HG03064 (cell line): ENCODE measurements around the gene WNK2.

Experiments
- ATAC-seq: cut with Tn5 transposase; IDR thresholded peaks from one replicate; pipeline ENCODE4 v1.9.1; 2021; ENCODE audit warnings: low read depth; ENCODE audit not compliant: unreplicated experiment

WNK2 gene

DNA sequence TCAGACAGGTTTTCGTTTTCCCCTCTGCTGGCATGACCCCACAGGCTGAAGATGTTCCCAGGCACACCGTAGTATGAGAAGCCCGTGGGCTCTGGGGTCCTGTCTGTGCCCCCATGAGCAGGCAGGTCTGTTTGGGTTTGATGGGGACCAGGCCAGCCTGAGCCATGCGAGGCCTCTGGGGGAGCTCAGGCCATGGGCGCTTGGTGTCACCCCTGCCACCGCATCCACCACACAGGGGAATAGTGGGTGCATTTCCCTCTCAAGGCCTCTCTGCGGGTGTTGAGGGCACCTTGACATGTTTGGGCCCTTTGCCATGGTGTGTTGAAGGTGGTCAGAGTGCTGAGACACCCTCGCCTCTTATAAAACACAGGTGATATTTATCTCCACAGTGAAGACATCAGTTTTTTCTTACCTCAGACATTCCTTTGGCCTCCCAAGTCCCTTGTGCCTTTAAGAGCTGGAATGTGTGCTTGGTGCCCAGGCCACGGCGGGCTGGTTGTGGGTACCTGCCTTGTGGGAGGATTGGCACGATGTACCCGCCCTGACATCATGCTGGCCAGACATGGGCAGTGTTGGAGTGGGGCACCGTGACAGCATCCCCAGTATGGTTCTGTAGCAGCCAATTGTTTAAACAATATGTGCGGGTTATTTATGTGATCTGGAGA is 68.3 kb downstream of the WNK2 start:
- ATAC-seq, result no peak

DNA sequence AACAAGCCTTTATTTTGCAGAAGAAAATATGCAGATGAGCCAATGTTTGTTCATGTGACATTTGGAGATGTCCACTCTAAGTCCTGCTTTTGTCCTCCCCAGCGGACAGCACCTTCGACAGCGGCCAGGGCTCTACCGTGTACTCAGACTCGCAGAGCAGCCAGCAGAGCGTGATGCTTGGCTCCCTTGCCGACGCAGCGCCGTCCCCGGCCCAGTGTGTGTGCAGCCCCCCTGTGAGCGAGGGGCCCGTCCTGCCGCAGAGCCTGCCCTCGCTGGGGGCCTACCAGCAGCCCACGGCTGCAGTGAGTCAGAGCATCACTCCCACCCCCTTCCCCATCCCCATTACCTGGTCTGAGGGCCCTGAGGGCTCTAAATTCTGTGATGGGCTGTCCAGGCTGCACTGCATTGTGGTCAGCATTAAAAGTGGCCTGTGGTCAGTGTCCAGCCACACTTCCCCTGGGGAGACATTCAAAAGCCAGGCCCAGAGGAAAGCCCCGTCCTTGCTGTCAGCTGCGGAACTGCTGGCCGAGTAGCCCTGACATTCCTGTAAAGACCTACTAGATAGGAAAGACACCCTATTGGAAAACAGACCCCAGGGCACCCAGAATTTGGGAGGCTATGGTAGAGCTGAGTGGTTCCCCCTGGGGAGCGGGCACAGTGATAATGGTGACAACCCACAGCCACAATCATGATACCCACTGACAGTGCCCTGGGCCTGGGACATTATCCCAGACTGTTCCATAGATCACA is 69.0 kb downstream of the WNK2 start:
- ATAC-seq, result no peak

DNA sequence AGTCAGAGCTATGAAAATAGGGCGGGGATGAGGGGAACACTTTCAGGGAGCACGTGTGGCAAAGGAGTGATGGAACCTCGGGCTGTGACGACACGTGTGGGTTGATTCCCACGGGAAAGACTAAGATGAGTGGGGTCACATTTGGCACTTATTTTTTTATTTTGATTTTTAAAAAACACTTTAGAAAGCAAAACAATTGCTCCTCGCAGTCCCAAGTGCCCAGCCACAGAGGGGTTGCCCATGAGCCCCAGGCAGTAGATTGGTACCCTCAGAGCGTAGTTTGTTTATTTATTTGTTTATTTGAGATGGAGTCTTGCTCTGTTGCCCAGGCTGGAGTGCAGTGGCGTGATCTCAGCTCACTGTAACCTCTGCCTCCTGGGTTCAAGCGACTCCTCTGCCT is 69.7 kb downstream of the WNK2 start:
- no peak for ATAC-seq

DNA sequence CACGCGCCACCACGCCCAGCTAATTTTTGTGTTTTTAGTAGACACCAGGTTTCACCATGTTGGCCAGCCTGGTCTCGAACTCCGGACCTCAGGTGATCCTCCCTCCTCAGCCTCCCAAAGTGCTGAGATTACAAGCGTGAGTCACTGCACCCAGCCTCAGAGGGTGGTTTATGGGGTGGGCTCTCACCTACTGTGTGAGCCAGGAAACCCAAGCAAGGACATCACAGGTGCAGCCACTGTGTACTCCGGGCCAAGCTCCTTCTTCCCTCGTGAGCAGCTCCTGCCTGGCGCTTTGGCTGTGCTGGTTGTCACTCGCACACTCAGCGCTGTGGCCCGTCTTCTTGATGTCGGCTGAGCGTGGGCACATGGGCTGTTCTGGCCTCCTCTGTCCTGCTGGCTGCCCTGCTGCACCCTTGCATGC is 70.1 kb downstream of the WNK2 start:
- ATAC-seq, result no peak

DNA sequence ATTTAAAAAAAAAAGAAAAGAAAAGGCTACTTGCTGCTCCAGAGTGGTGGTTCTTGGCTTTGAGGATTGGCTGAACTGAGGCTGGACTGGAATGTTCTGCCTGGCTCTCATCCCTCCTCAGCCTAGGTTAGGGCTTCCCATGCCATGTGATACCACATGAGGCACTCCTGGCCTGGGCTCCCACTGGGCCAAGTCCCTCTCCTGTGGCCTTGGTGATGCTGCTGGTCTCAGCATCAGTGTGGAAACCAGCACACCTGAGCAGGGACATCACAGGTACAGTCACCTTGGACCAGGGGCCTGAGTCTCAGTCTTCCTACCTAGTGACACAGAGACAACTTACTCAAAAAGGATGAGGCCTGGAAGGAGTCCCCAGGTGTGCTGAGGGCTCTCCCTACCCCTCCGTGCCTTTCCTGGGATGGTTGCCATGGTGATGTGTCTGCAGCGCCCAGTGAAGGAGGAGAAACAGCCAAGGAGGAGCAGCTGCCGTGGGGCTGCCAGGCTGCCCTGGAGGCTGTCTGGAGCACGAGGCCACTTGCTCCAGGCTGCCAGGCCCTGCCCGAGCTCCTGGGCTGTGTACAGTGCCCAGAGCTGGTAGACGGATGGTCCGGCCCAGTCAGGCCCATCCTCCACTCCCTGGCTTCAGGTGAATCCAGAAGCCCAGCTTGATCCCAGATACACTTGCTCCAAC is 71.0 kb downstream of the WNK2 start:
- no peak for ATAC-seq

DNA sequence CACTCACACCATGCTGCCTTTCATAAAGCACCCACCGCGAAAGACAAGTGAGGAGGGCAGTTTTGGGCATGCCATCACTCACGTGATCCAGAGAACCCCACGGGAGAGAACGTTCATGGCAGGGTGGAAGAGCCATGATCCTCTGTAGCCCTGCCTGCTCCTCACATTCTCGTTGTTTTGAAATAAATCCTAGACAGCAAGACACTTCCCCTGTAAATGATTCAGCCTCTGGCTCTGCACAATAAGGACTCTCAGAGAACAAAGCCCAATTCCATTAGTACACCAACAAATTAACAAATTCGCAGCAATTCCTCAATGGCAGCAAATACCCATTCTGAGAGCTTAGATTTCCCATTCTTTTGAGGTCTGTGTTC is 71.5 kb downstream of the WNK2 start:
- ATAC-seq, result no peak

DNA sequence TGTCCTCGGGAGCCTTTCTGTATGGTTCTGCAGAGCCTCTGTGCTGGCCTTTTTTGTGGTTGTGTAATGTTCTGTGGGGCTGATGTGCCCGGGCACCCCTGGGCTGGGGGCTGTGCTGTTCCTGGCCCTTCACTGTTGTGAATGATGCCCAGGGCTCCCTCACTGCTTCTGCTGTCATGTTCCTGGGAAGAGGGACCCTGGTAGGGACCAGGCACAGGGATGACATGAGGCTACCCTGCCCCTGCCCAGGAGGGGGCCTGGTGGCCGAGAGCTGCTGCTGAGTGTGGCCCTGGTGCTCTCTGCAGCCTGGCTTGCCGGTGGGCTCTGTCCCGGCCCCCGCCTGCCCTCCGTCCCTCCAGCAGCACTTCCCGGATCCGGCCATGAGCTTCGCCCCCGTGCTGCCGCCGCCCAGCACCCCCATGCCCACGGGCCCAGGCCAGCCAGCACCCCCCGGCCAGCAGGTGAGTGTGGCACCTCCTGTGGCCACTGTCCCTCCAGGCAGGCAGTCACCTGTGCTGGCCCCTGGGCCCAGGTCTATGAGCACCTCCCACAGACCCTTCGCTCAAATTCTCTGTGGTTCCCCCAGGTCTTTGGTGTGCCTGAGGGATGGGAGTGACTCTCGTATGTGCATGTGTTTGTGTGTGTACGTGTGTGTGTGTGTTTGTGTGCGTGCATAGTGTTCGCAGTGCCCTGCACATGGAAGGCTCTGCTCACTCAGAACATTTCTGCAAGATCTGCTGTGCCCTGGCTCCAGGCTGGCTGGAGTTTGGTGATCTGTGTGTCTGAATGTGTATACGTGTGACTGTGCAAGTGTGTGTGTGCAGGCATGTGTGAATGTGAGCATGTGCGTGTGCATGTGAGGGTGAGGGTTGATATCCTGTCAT is 72.3 kb downstream of the WNK2 start:
- no peak for ATAC-seq

DNA sequence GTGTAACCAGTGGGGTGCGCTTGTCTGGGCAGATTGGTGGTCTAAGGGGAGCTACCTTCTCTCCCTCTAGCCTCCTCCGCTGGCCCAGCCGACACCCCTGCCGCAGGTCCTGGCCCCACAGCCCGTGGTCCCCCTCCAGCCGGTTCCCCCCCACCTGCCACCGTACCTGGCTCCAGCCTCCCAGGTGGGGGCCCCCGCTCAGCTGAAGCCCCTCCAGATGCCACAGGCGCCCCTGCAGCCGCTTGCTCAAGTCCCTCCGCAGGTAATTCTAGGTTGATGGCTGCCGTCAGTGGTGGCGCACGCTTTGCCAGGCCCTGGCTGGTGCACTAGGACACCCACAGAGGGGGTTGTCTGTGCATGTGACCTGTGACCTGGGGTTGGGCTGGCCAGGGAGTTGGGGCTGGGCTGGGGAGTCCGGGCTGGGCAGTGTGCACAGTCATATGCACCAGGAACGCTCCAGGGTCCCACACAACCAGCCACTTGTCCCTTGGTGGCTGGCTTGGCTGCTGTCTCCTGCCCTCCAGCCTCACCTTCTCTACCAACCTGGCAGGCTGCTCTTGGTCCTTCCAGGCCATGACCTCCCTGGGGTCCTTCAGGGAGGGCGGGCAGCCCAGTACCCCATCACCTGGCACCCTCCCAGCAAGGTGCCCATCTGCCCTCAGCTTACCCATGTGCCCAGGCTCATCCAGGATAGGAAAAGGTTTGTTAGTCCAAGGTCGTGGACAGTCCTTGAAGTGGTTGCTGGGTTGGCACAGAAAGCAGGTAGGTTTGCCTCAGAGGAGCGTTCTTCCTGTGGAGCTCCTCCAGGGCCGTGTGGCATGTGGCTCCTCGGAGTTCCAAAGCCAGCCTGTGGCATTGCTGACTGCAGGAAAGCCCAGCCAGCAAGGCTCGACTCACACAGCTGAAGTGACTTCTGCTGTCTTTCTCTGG is 73.2 kb downstream of the WNK2 start:
- ATAC-seq, result no peak

DNA sequence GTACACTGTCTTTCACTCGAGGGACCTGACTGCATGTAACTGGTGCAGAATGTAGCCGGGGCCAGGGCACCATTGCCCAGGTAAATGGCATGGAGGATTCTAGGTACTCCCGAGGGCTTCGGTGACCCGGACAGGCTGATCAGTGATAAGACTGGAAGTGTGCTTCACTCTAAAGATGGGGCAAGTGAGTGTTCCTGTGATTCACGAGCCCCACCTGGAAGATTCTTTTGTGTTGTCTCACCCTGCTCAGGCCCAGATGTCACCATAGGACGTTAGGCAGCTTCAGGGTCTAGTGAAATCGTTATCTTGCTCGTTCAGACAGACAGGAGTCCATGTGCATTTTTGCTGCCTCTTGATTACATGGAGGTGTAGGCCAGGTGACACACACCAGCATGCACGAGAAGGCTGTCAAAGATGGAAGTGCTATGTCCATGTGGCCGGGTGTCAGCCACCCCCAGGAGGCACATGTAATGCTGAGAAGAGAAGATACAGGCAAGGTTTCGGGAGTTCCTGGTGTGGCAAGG is 73.9 kb downstream of the WNK2 start:
- ATAC-seq, result no peak

DNA sequence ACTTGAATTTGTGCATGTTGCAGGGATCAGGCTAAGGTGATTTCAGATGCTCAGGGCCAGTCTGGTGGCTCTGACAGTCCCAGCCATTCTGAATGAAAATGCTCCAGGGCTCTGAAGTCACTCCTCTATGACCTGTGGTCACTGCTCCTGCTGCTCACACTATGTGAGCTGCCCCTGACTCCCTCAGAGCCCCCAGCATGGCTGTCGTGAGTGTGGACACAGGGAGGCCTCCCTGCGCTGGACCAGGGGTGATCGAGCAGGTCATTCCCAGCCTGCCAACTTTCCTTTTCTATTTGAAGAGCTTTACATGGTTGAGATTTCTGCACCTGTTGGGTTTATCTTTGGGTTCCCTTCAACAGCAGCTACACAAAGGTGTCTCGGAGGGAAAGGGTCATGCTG is 74.5 kb downstream of the WNK2 start:
- ATAC-seq, result no peak

DNA sequence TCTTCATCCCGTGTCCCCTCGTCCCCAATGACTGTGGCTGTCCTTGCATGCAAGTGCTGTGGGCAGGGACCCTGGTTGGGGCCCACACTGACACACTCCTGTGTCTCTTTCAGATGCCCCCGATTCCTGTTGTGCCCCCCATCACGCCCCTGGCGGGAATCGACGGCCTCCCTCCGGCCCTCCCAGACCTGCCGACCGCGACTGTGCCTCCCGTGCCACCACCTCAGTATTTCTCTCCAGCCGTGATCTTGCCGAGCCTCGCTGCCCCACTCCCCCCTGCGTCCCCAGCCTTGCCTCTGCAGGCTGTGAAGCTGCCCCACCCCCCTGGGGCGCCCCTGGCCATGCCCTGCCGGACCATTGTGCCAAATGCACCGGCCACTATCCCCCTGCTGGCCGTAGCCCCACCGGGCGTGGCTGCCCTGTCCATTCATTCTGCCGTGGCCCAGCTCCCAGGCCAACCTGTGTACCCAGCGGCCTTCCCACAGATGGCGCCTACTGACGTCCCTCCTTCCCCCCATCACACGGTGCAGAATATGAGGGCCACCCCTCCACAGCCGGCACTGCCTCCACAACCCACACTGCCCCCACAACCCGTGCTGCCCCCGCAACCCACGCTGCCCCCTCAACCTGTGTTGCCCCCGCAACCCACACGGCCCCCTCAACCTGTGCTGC is 75.0 kb downstream of the WNK2 start:
- no peak for ATAC-seq

DNA sequence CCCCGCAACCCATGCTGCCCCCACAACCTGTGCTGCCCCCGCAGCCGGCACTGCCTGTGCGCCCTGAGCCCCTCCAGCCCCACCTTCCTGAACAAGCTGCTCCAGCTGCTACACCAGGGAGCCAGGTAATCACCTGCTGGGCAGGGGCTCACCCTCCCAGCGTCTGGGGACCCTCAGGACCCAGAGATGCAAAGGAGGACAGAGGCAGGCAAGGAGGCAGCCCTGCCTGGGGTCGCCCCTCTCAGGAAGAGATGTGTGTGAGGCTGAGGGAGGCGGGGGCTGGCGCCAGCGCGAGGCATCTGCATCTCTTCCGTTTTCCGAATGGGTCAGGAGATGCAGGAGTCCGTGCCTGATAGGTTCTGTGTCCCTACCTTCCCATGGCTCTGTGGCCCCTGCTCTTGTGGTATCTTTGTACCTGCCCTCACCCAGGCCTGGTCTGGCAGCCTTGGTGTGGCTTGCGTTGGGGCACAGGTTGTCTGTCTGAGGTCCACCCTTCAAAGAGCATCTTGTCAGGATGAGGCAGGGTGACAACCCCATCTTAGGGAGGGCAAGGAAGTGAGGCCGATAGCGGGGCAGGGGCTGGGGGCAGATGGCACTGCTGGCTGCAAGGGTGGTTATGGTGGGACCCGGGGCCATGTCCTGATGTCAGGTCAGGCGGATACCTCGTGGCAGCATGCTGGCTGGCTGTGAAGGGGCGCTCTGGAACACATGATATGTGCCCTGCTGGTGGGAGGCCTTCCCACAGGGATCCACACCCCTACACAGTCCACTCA is 75.7 kb downstream of the WNK2 start:
- ATAC-seq, result no peak

DNA sequence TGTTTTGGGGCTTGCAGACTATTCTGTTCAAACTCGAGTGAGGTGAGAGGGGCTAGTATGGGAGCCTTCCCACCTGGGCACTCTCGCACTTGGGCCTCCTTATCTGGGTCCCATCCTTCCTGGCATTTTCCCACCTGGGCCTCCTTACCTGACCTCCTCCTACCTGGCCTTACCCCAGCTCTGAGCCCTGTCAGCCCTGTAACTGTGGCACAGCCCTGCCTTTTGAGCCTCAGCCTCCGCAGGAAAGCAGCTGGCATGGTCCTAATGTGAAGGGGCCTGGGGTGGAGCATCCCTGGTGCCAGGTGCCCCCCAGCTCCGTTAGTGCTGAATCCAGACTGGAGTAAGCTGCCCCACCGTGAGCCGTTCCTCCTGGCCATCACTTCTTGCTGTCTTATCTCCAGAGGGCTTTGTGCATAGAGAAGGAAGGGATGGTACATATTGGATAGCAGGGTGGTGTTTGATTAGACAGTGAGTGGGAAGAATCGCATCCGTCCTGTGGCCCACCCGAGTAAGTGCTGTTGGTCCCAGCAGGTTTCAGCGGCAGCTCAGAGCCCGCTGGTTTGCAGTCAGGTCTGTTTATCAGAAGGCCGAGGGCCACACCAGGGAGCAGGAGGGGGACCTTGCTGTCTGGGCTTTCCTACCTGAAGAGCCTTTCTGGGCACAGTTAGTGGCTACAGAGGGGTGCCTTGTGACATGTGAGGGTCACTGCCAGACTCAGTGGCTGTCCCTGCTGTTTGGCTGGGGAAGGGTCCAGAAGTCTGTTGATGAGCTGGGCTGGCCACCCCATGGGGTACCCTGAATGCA is 76.5 kb downstream of the WNK2 start:
- ATAC-seq, result no peak

DNA sequence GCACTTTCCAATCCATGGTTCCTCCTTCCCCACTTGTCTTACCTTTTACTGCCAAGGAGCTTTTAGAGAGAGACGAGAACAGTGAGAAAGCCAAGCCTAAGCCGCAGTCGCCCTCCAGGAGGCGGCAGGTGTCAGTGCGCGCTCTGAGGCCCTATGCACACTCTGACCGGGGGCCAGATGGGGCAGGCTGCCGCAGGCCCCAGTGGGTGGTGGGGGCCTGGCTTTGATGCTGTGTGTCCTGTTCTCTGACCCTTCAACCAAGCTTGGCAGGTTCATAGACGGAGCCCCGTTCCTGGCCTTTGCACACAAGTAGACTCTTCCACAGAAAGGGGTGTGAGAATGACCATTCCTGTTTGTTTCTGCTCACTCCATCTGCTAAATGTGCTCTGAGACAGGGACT is 77.3 kb downstream of the WNK2 start:
- no peak for ATAC-seq

DNA sequence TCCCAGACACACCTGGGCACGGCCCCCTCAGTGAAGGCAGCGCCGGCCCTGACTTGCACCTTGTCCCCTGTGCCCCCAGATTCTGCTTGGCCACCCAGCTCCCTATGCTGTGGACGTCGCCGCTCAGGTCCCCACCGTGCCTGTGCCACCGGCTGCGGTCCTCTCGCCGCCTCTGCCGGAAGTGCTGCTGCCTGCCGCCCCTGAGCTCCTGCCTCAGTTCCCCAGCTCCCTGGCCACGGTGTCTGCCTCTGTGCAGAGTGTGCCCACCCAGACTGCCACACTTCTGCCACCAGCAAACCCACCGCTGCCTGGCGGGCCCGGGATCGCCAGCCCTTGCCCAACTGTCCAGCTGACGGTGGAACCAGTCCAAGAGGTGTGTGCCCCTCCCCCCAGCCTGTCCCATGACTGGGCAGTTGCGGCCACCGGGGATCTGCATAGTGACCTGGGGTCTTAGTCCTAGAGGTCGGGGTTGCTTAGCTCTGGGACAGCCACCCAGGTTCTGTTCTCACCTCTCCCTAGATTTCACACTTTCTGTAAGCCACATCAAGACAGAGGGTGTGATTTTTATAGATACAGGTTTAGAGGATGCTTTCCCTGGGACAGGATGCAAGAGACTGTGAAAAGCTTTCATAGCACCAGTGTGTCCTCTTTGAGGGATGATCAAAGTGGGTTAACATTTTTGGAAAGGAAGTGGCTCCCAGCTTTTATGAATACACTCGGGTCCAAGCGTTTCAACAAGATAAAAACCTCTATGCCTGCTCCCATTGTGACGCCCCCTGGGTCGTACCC is 78.0 kb downstream of the WNK2 start:
- no peak for ATAC-seq

DNA sequence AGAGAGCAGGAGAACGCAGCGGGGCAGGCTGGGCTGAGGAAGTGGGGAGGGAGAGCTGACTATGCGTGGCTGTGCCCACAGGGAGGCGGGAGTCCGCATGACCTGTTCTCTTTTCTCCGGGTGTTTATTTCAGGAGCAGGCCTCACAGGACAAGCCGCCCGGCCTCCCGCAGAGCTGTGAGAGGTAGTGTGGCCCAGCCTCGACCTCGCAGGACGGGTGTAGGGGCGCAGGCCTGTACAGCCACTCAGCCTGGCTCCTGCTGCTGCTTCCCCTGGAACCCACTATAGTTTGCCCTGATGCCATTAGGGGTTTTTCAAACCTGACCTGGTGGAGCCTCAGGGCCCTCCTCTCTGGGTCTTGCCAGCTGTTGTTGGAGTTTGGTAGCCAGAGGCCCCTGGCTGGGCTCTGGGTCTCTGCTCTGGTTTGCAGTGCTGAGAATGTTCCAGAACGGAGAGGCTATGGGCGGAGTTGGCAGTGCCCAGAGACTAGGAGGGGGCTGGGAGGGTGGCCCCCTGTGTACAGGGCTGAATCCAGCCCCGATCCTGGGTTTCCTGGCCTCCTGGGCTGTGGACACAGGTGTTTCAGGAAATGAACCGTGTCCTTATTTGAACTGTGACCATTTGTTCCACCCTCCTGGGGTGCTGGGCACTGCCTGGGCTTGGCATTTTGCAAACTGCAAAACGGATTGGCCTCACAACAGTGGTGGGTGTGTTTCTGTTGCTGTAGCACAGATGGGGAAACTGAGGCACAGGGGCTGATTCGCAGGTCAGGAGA is 78.8 kb downstream of the WNK2 start:
- ATAC-seq, result no peak
